Neural crest cell (in vitro differentiated cells): ENCODE measurements around the gene ADCK2. TPM values are rescaled to one million over a fixed set of nuclear protein-coding genes. Genes with fewer than 3 reads are reported as not detected.

Experiments used
- DNase-seq: peaks from one replicate; pipeline ENCODE4 v3.0.0; 2021; ENCODE audit warnings: low read depth, mixed read lengths, low spot score
- H3K27ac Mint-ChIP-seq: one replicate; pipeline ENCODE4 v1.8.0; 2021; ENCODE audit warnings: mild to moderate bottlenecking, mixed read lengths; ENCODE audit not compliant: unreplicated experiment
- H3K27me3 Mint-ChIP-seq: 2 replicates; pipeline ENCODE4 v1.8.0; 2021; ENCODE audit warnings: low read depth, mild to moderate bottlenecking, mixed read lengths
- H3K36me3 Mint-ChIP-seq: 2 replicates; pipeline ENCODE4 v1.8.0; 2021; ENCODE audit warnings: low read depth, mild to moderate bottlenecking, mixed read lengths
- H3K4me1 Mint-ChIP-seq: 2 replicates; pipeline ENCODE4 v1.8.0; 2021; ENCODE audit warnings: mixed read lengths
- H3K4me3 Mint-ChIP-seq: one replicate; pipeline ENCODE4 v1.8.0; 2021; ENCODE audit warnings: mild to moderate bottlenecking, mixed read lengths
- H3K9me3 Mint-ChIP-seq: 2 replicates; pipeline ENCODE4 v1.8.0; 2021; ENCODE audit warnings: mixed read lengths
- total RNA-seq: library from RNA; stranded (reverse); gene quantifications from 2 replicates; pipeline ENCODE4 v1.2.1, GENCODE V29; 2021
- TF ChIP-seq, protein P1 (sequence below): fragments of 200-600 bp; sonication (generic); conservative IDR thresholded peaks from 2 replicates; pipeline ENCODE4 v1.5.0; 2021; ENCODE audit warnings: antibody characterized with exemption, mild to moderate bottlenecking

Gene ADCK2
- total RNA-seq, 1 donor from 2014 or later = 14.2 TPM

DNA sequence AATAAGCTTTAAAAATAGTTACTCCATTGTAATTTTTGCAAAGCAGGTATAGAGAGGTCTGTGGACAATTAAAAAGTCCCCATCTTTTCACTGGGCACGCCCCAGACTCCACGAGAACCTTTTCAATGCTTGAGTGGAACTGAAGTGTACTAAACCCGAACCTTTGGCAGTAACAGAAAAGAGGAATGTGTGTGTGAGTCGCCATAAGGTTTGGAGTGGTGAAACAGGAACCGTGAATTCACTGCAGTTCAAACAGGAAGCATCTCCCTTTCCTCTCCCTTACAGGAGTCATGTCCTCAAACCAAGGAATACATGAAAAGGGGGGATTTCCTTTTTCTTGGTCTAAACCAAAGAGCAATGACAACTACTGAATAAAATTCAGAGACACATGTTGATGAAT, 47.0 kb downstream of the ADCK2 start:
- Mint-ChIP-seq H3K4me1 (no peaks in the 10 kb centered on the region), H3K4me3 (no peak overlapping the region), H3K36me3 (peaks cover 9% of the 10 kb centered on the region), H3K9me3 (no peaks in the 10 kb centered on the region), H3K27ac (no peak overlapping the region), H3K27me3 (no peaks in the 10 kb centered on the region)
- TF ChIP-seq, protein P1, sequence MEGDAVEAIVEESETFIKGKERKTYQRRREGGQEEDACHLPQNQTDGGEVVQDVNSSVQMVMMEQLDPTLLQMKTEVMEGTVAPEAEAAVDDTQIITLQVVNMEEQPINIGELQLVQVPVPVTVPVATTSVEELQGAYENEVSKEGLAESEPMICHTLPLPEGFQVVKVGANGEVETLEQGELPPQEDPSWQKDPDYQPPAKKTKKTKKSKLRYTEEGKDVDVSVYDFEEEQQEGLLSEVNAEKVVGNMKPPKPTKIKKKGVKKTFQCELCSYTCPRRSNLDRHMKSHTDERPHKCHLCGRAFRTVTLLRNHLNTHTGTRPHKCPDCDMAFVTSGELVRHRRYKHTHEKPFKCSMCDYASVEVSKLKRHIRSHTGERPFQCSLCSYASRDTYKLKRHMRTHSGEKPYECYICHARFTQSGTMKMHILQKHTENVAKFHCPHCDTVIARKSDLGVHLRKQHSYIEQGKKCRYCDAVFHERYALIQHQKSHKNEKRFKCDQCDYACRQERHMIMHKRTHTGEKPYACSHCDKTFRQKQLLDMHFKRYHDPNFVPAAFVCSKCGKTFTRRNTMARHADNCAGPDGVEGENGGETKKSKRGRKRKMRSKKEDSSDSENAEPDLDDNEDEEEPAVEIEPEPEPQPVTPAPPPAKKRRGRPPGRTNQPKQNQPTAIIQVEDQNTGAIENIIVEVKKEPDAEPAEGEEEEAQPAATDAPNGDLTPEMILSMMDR = no peak
- no peak for DNase-seq

DNA sequence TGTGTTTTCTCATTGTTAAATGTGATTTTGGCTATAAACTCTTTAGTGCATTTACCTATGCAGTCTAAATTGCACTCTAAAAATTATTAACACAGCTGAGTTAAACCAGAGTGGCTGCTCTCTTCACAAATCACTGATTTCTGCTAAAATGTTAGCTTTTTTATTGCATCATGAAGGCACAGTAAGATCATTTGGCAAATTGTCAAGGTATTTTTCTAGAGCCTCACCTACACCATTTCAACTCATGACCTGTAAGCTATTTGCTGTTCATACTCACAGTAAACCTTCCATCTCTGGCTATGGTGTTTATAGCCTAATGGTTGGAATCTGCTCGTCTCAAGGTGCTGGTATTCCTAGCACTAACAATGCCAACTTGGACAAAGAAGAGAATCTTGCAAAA, 49.5 kb downstream of the ADCK2 start:
- H3K4me1 Mint-ChIP-seq = peaks cover 13% of the 10 kb centered on the region
- no peaks in the 10 kb centered on the region for H3K36me3 Mint-ChIP-seq
- H3K4me3 Mint-ChIP-seq = no peak overlapping the region
- no peaks in the 10 kb centered on the region for H3K9me3 Mint-ChIP-seq
- no peaks in the 10 kb centered on the region for H3K27me3 Mint-ChIP-seq
- H3K27ac Mint-ChIP-seq = no peak overlapping the region
- DNase-seq = no peak
- TF ChIP-seq, protein P1 = no peak

DNA sequence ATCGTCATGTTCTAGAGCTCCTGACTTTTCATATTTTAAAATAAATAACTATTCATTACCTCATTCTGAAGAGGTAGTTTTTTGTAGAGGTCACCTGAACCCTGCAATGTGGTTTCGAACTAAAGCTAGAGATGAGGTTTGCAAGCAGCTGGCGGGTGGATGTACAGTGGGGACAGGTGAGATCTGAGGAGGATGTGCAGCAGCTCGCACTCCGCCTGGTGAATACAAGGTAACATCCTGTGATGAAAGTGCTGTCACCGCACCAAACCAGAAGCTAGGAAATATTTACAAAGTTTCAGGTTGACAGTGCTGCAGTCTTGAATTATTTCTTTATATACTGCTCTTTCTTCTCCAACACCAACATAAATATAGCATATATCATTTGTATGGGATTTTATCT, 50.3 kb downstream of the ADCK2 start:
- no peaks in the 10 kb centered on the region for H3K9me3 Mint-ChIP-seq
- H3K4me3 Mint-ChIP-seq = no peak overlapping the region
- peaks cover 15% of the 10 kb centered on the region for H3K4me1 Mint-ChIP-seq
- no peak for DNase-seq
- TF ChIP-seq, protein P1 = no peak
- no peaks in the 10 kb centered on the region for H3K36me3 Mint-ChIP-seq
- H3K27me3 Mint-ChIP-seq = no peaks in the 10 kb centered on the region
- no peak overlapping the region for H3K27ac Mint-ChIP-seq

DNA sequence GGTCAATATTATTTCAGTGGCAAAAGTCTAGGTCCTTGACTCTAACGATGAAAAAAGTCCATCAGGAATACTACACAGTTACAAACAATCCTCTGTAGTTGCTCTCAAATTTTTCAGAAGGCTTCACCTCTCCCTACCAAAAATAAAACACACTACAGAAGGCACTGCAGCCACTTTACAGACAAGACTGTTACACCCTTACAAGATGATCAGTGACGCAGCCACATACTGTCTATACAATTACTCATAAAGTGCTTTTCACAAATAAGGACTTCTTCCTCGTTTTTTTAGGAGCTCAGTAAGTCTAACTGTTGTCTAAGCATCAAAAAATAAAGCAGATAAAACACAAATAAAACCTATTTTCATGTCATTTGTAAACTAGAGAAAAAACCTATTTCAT, 50.8 kb downstream of the ADCK2 start:
- no peaks in the 10 kb centered on the region for H3K36me3 Mint-ChIP-seq
- no peak for DNase-seq
- H3K27ac Mint-ChIP-seq = no peak overlapping the region
- peaks cover 18% of the 10 kb centered on the region for H3K4me1 Mint-ChIP-seq
- no peaks in the 10 kb centered on the region for H3K27me3 Mint-ChIP-seq
- no peak overlapping the region for H3K4me3 Mint-ChIP-seq
- H3K9me3 Mint-ChIP-seq = no peaks in the 10 kb centered on the region
- TF ChIP-seq, protein P1 = no peak

DNA sequence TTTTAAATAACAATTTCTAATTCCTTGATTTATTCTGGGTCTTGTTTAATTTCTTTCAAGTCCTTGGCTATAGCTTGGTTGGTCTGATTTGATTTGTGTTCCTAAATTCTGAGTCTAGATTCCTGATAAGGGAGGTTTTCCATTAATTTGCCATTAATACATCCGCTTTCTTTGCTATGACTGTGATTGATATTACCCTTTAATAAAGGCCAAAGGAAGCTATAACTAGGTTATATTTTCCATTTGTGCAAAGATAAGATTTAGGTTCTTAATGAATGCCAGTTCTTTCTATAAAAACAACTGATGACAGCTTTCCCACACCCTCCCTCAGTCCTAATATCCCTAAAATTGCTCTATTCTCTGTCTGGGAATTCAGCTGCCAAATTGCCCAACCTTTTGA, 52.0 kb downstream of the ADCK2 start:
- H3K36me3 Mint-ChIP-seq = no peaks in the 10 kb centered on the region
- no peak for DNase-seq
- H3K4me3 Mint-ChIP-seq = no peak overlapping the region
- H3K27ac Mint-ChIP-seq = no peak overlapping the region
- TF ChIP-seq, protein P1 = no peak
- H3K27me3 Mint-ChIP-seq = no peaks in the 10 kb centered on the region
- no peaks in the 10 kb centered on the region for H3K9me3 Mint-ChIP-seq
- peaks cover 18% of the 10 kb centered on the region for H3K4me1 Mint-ChIP-seq

DNA sequence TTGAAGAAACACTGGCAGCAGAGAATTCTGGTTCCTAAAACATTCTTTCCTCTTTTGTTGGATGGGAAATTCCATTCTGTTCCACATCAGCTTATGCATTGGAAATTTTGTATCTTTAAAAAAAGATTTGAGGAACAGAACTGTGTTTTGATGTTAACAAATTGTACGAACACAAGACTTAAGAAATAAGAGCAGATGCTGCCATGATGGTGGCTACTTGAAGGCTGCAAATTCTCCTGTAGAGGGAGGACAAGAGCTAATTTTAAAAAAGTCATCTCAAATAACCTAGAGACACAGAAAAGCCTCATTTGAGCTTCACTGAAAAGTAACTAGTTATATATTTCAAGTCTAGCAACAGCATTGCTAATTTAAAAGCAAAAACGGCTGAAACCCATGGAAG, 53.5 kb downstream of the ADCK2 start:
- Mint-ChIP-seq H3K36me3 (no peaks in the 10 kb centered on the region), H3K4me3 (no peak overlapping the region), H3K4me1 (peaks cover 18% of the 10 kb centered on the region), H3K9me3 (no peaks in the 10 kb centered on the region), H3K27ac (no peak overlapping the region), H3K27me3 (no peaks in the 10 kb centered on the region)
- DNase-seq = no peak
- TF ChIP-seq, protein P1 = peak; percentile 57
